H1 (cell line): ENCODE measurements around the gene MYCBP2. TPM values are rescaled to one million over a fixed set of nuclear protein-coding genes. Genes with fewer than 3 reads are reported as not detected.

ENCODE experiments used
- CTCF ChIA-PET: fragments of 300-600 bp; sonication (Branson Sonifier 250); formaldehyde crosslinking; loops from one replicate; lab custom pipeline; 2021; ENCODE audit not compliant: partially characterized antibody; lab: Charles Lee
- POLR2A ChIA-PET: fragments of 300-600 bp; sonication (Branson Sonifier 250); formaldehyde crosslinking; loops from one replicate; lab custom pipeline; 2021; ENCODE audit warnings: inconsistent platforms; ENCODE audit not compliant: partially characterized antibody; lab: Charles Lee
- DNase-seq, 2 experiments: peaks; one replicate each; pipeline versions ENCODE4 v3.0.0 to v3.0.0-alpha.2; 2010 to 2022; ENCODE audit warnings: low spot score in 2 of 2, low read depth in 1 of 2, mixed read lengths in 1 of 2
- FAIRE-seq: peaks from 2 replicates; lab custom pipeline; 2011; peaks lifted over from hg19 to GRCh38; lab: Jason Lieb, UNC
- H2AFZ ChIP-seq: 2 replicates; pipeline ENCODE4 v1.8.1; 2012; ENCODE audit warnings: low read length, inconsistent platforms
- H2AK5ac ChIP-seq: 2 replicates; pipeline ENCODE4 v1.6.1; 2013; ENCODE audit warnings: low read depth, low read length
- H2BK120ac ChIP-seq: replicated peaks from 2 replicates; pipeline ENCODE3; 2013; ENCODE audit warnings: low read depth, low read length, inconsistent platforms
- H2BK12ac ChIP-seq: 2 replicates; pipeline ENCODE4 v1.6.1; 2013; ENCODE audit warnings: low read depth, low read length
- H2BK15ac ChIP-seq: 2 replicates; pipeline ENCODE4 v1.6.1; 2013; ENCODE audit warnings: low read length
- H2BK20ac ChIP-seq: 2 replicates; pipeline ENCODE4 v1.6.1; 2013; ENCODE audit warnings: low read length
- H2BK5ac ChIP-seq: 2 replicates; pipeline ENCODE4 v1.6.1; 2013; ENCODE audit warnings: low read depth, low read length
- H3K14ac ChIP-seq: 2 replicates; pipeline ENCODE4 v1.6.1; 2013; ENCODE audit warnings: inconsistent platforms; ENCODE audit not compliant: insufficient read length
- H3K18ac ChIP-seq: 2 replicates; pipeline ENCODE4 v1.6.1; 2013; ENCODE audit warnings: low read length; ENCODE audit errors: extremely low read depth
- H3K23ac ChIP-seq: 2 replicates; pipeline ENCODE4 v1.6.1; 2013; ENCODE audit warnings: inconsistent platforms; ENCODE audit not compliant: insufficient read length
- H3K23me2 ChIP-seq: 2 replicates; pipeline ENCODE4 v1.6.1; 2013; ENCODE audit warnings: low read depth, low read length
- H3K27ac ChIP-seq: 2 replicates; pipeline ENCODE4 v1.6.1; 2011; ENCODE audit warnings: low read depth, low read length, inconsistent platforms
- H3K27me3 ChIP-seq, 4 experiments: replicated peaks in 1 of 4; 1 replicate in 1 of 4; 2 replicates in 3 of 4; pipeline versions ENCODE4 v1.6.1 to v1.8.1; 2011 to 2013; ENCODE audit warnings: low read length in 3 of 4, mild to moderate bottlenecking in 3 of 4, inconsistent platforms in 2 of 4, mixed read lengths in 2 of 4, moderate library complexity in 1 of 4; ENCODE audit not compliant: control insufficient read depth in 3 of 4, insufficient read depth in 3 of 4; ENCODE audit errors: extremely low read depth in 1 of 4
- H3K36me3 ChIP-seq, 4 experiments: 2 replicates each; pipeline versions ENCODE4 v1.6.1 to v1.8.1; 2011 to 2013; ENCODE audit warnings: mild to moderate bottlenecking in 4 of 4, low read length in 3 of 4, moderate library complexity in 2 of 4, control low read depth in 1 of 4, inconsistent platforms in 1 of 4; ENCODE audit not compliant: insufficient read depth in 4 of 4, control insufficient read depth in 2 of 4
- H3K4ac ChIP-seq: replicated peaks from 2 replicates; pipeline ENCODE3; 2013; ENCODE audit warnings: low read length, low read depth, mixed read lengths, inconsistent platforms; ENCODE audit not compliant: insufficient read length
- H3K4me1 ChIP-seq, 4 experiments: replicated peaks in 1 of 4; 1 replicate in 1 of 4; 2 replicates in 3 of 4; pipeline versions ENCODE4 v1.6.1 to v1.8.1; 2011 to 2013; ENCODE audit warnings: low read length in 3 of 4, inconsistent platforms in 2 of 4, mixed read lengths in 1 of 4; ENCODE audit not compliant: insufficient read depth in 4 of 4, control insufficient read depth in 3 of 4
- H3K4me2 ChIP-seq, 2 experiments: 2 replicates each; pipeline versions ENCODE4 v1.6.1 to v1.8.1; 2011 to 2013; ENCODE audit warnings: low read depth in 2 of 2, low read length in 2 of 2, control low read depth in 1 of 2, inconsistent platforms in 1 of 2, mild to moderate bottlenecking in 1 of 2; ENCODE audit not compliant: insufficient read depth in 1 of 2
- H3K4me3 ChIP-seq, 4 experiments: fragments of 200-600, 300-600 bp in 1 of 4; sonication (generic), shearing (Covaris generic), sonication (Bioruptor Twin) in 1 of 4; 2 replicates each; pipeline versions ENCODE4 v1.5.1 to v1.8.1; 2011 to 2016; ENCODE audit warnings: low read length in 4 of 4, low read depth in 3 of 4, control low read depth in 2 of 4, inconsistent platforms in 2 of 4, mild to moderate bottlenecking in 2 of 4, mixed read lengths in 1 of 4, moderate library complexity in 1 of 4; ENCODE audit not compliant: insufficient read depth in 2 of 4; ENCODE audit errors: extremely low read depth in 1 of 4
- H3K56ac ChIP-seq: replicated peaks from 2 replicates; pipeline ENCODE3; 2013; ENCODE audit warnings: low read depth, mild to moderate bottlenecking, mixed read lengths, low read length, inconsistent platforms; ENCODE audit not compliant: insufficient read length
- H3K79me1 ChIP-seq: 2 replicates; pipeline ENCODE4 v1.6.1; 2013; ENCODE audit warnings: low read depth, low read length, control low read depth
- H3K79me2 ChIP-seq, 2 experiments: 2 replicates each; pipeline versions ENCODE4 v1.6.1 to v1.8.1; 2012 to 2013; ENCODE audit warnings: low read length in 2 of 2, mild to moderate bottlenecking in 2 of 2, inconsistent platforms in 1 of 2; ENCODE audit not compliant: insufficient read depth in 2 of 2, control insufficient read depth in 1 of 2
- H3K9ac ChIP-seq, 4 experiments: replicated peaks in 1 of 4; 1 replicate in 1 of 4; 2 replicates in 3 of 4; pipeline versions ENCODE4 v1.6.1 to v1.8.1; 2011 to 2013; ENCODE audit warnings: low read depth in 3 of 4, low read length in 3 of 4, control low read depth in 2 of 4, mild to moderate bottlenecking in 2 of 4, moderate library complexity in 2 of 4, inconsistent platforms in 1 of 4; ENCODE audit errors: extremely low read depth in 1 of 4
- H3K9me3 ChIP-seq, 2 experiments: 2 replicates each; pipeline versions ENCODE4 v1.6.1 to v1.8.1; 2012 to 2013; ENCODE audit warnings: mild to moderate bottlenecking in 2 of 2, moderate library complexity in 2 of 2, control low read depth in 1 of 2, inconsistent platforms in 1 of 2, low read depth in 1 of 2, low read length in 1 of 2, mixed read lengths in 1 of 2; ENCODE audit not compliant: insufficient read depth in 2 of 2
- H4K20me1 ChIP-seq, 2 experiments: replicated peaks in 1 of 2; 2 replicates each; pipeline versions ENCODE3 to v1.8.1; 2011 to 2013; ENCODE audit warnings: inconsistent platforms in 2 of 2, low read length in 2 of 2, mild to moderate bottlenecking in 1 of 2; ENCODE audit not compliant: insufficient read depth in 2 of 2, control insufficient read depth in 1 of 2
- H4K5ac ChIP-seq: 2 replicates; pipeline ENCODE4 v1.6.1; 2013; ENCODE audit warnings: low read length, low read depth, mixed read lengths, inconsistent platforms; ENCODE audit not compliant: insufficient read length
- H4K8ac ChIP-seq: 2 replicates; pipeline ENCODE4 v1.8.0; 2013; ENCODE audit warnings: mild to moderate bottlenecking, moderate library complexity, low read length, inconsistent platforms; ENCODE audit not compliant: insufficient read depth; ENCODE audit errors: extremely low read depth
- H4K91ac ChIP-seq: replicated peaks from 2 replicates; pipeline ENCODE3; 2013; ENCODE audit warnings: low read length, mixed read lengths, inconsistent platforms; ENCODE audit not compliant: insufficient read length
- CBX8 ChIP-seq: fragments of 300-800, 300-1000 bp; sonication (generic); IDR thresholded peaks from 2 replicates; pipeline ENCODE4 v1.7.1; 2016; ENCODE audit warnings: low read depth, low read length, borderline replicate concordance
- CHD1 ChIP-seq: IDR thresholded peaks from 2 replicates; pipeline ENCODE4 v1.6.1; 2012; ENCODE audit warnings: low read depth, low read length, improper control_type of control experiment
- EGR1 ChIP-seq: IDR thresholded peaks from 2 replicates; pipeline ENCODE4 v1.6.1; 2011; ENCODE audit warnings: low read depth, low read length, borderline replicate concordance
- FOSL1 ChIP-seq: IDR thresholded peaks from 2 replicates; pipeline ENCODE4 v1.6.1; 2011; ENCODE audit warnings: mild to moderate bottlenecking, low read depth, low read length, moderate library complexity; ENCODE audit not compliant: insufficient read depth
- HDAC2 ChIP-seq, 2 experiments: fragments of 300-600 bp in 1 of 2; sonication (generic) in 1 of 2; IDR thresholded peaks; 2 replicates each; pipeline ENCODE4 v1.6.1; 2011 to 2012; ENCODE audit warnings: low read depth in 2 of 2, low read length in 2 of 2, mild to moderate bottlenecking in 2 of 2, moderate library complexity in 2 of 2, borderline replicate concordance in 1 of 2, inconsistent platforms in 1 of 2
- JUND ChIP-seq: IDR thresholded peaks from 2 replicates; pipeline ENCODE4 v1.6.1; 2011; ENCODE audit warnings: mild to moderate bottlenecking, improper control_type of control experiment, low read length
- MAFK ChIP-seq: IDR thresholded peaks from 2 replicates; pipeline ENCODE4 v1.6.1; 2012; ENCODE audit warnings: low read depth, mild to moderate bottlenecking, improper control_type of control experiment, low read length
- RXRA ChIP-seq: IDR thresholded peaks from 2 replicates; pipeline ENCODE4 v1.6.1; 2011; ENCODE audit warnings: low read depth, mild to moderate bottlenecking, low read length, moderate library complexity; ENCODE audit not compliant: insufficient read depth
- SIX5 ChIP-seq: IDR thresholded peaks from 2 replicates; pipeline ENCODE4 v1.6.1; 2011; ENCODE audit warnings: mild to moderate bottlenecking, low read depth, low read length
- SP1 ChIP-seq: IDR thresholded peaks from 2 replicates; pipeline ENCODE4 v1.6.1; 2011; ENCODE audit warnings: low read depth, low read length
- SUZ12 ChIP-seq: fragments of 200-600 bp; sonication (generic); IDR thresholded peaks from 2 replicates; pipeline ENCODE4 v1.6.1; 2012; ENCODE audit warnings: mild to moderate bottlenecking, inconsistent platforms, low read length, moderate library complexity, mixed read lengths
- YY1 ChIP-seq: IDR thresholded peaks from 2 replicates; pipeline ENCODE4 v1.6.1; 2011; ENCODE audit warnings: low read depth, mild to moderate bottlenecking, low read length
- WGBS, 2 experiments: shearing (Covaris generic) in 1 of 2; methylation state at CpG; one replicate each; pipeline versions ENCODE4 v1.1.6 to v1.1.7; 2013 to 2015; ENCODE audit warnings: low lambda C conversion rate in 2 of 2, mixed read lengths in 2 of 2, inconsistent platforms in 1 of 2, low coverage in 1 of 2, missing lambda C conversion rate in 1 of 2; ENCODE audit not compliant: insufficient replicate concordance in 2 of 2, insufficient coverage in 1 of 2, insufficient read length in 1 of 2; ENCODE audit errors: extremely low coverage in 1 of 2, missing lambda C conversion rate in 1 of 2; 5-methylcytosine and 5-hydroxymethylcytosine counted together
- polyA plus RNA-seq, 7 experiments: library from polyadenylated mRNA; depleted of rRNA in 3 of 7; stranded (reverse) in 5 of 7; unstranded in 2 of 7; fragments of >200 nt in 5 of 7; fragments of 200-250 nt in 2 of 7; gene quantifications; 1 replicate in 5 of 7; 2 replicates in 1 of 7; 4 replicates in 1 of 7; pipeline versions ENCODE4 v1.2.1 to v1.2.3, GENCODE V29; 2011 to 2013; ENCODE audit warnings: missing spikeins in 2 of 7, mixed read lengths in 2 of 7
- total RNA-seq: library from RNA; stranded (reverse); fragmentation: NEBNext Ultra II Directional; extraction: Animal tissue kit (Norgen Biotek cat#: 25700); gene quantifications from 2 replicates; pipeline ENCODE4 v1.2.1, GENCODE V29; 2021
- TF ChIP-seq, protein P1 (sequence below): IDR thresholded peaks from 2 replicates; pipeline ENCODE4 v1.6.1; 2011; ENCODE audit warnings: low read depth, mild to moderate bottlenecking, low read length; ENCODE audit not compliant: insufficient read depth
- TF ChIP-seq, protein P2 (sequence below): IDR thresholded peaks from 2 replicates; pipeline ENCODE4 v1.6.1; 2012; ENCODE audit warnings: inconsistent platforms

The MYCBP2 gene
- total and polyA plus RNA-seq, 2 of the 8 experiments (the other 6 are each of a cell fraction or from before 2014, with no cell fraction given), result 19.0 to 52.1 TPM

DNA sequence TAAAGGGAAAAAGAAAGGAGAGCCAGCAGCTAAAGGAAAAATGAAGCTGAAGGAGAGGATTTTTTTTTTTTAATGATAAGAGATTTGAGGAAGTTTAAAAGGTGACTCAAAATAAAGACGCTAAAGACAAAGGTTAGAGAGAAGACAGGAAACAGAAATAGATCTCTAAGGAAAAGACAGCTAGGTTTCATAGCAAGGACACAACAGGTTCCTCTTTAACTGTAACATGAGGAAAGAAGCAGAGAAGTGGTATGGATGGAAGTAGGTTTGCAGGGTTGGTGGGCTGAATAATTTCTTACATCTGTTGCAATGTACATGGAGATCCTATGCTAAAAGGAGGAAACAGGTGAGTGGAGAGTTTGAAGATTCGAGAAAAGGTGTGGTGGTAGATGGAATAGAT lies 107.5 kb downstream of the MYCBP2 start:
- Histone ChIP-seq H2AFZ (no peak overlapping the region), H3K4ac (no peak overlapping the region), H3K9ac (no peak overlapping the region), H2BK120ac (no peak overlapping the region), H4K91ac (no peak overlapping the region), H3K27me3 (no peaks in the 10 kb centered on the region), H3K79me2 (no peaks in the 10 kb centered on the region), H3K27ac (no peak overlapping the region), H3K4me1 (no peaks in the 10 kb centered on the region), H3K36me3 (peaks cover 0 to 2% (median 1%) of the 10 kb centered on the region in 4 experiments; a peak in 2 of 8 replicates), H3K14ac (no peak overlapping the region), H2AK5ac (no peak overlapping the region), H3K79me1 (no peaks in the 10 kb centered on the region), H2BK15ac (no peak overlapping the region), H4K5ac (no peak overlapping the region), H3K56ac (no peak overlapping the region), H3K23me2 (no peaks in the 10 kb centered on the region), H2BK20ac (no peak overlapping the region), H3K23ac (no peak overlapping the region), H2BK5ac (no peak overlapping the region), H4K20me1 (peaks cover 0 to 2% of the 10 kb centered on the region in 2 experiments), H3K4me3 (no peak overlapping the region), H3K4me2 (no peak overlapping the region), H2BK12ac (no peak overlapping the region), H3K9me3 (no peaks in the 10 kb centered on the region), H3K18ac (no peak overlapping the region), H4K8ac (no peak overlapping the region)
- 93 to 100% methylated on average over 1 to 2 of the region's 2 CpGs for WGBS, 2 experiments
- FAIRE-seq (no peak), DNase-seq (no peak)
- ChIA-PET CTCF (interaction anchor here (1.0 kb wide), 1 partner anchor 97 kb away, joined by 4 read pairs; no protein-coding TSS in a partner anchor), POLR2A (no interaction called here)
- TF ChIP-seq SIX5 (no peak), HDAC2 (IDR thresholded peaks at IDR 0.05; ENCODE audit: borderline replicate concordance in 1 of 2, low read depth in 2 of 2, low read length in 2 of 2) (no peak), JUND (no peak), FOSL1 (no peak), CBX8 (no peak), CHD1 (no peak), SP1 (no peak), RXRA (no peak), YY1 (no peak), MAFK (no peak), SUZ12 (no peak), EGR1 (no peak)
- TF ChIP-seq, protein P1, sequence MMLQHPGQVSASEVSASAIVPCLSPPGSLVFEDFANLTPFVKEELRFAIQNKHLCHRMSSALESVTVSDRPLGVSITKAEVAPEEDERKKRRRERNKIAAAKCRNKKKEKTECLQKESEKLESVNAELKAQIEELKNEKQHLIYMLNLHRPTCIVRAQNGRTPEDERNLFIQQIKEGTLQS, result no peak
- TF ChIP-seq, protein P2, sequence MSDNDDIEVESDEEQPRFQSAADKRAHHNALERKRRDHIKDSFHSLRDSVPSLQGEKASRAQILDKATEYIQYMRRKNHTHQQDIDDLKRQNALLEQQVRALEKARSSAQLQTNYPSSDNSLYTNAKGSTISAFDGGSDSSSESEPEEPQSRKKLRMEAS, result no peak
